IgD-negative memory B cell (primary cell): Measurements from ENCODE around the gene PCK2. TPM values are rescaled to one million over a fixed set of nuclear protein-coding genes. Genes with fewer than 3 reads are reported as not detected.

Experiments used
- H3K27ac Mint-ChIP-seq, 3 donors: one replicate each; pipeline ENCODE4 v1.8.0; 2020 to 2022; ENCODE audit warnings: mild to moderate bottlenecking in 3 of 3, mixed read lengths in 3 of 3, moderate library complexity in 1 of 3
- H3K27me3 Mint-ChIP-seq: one replicate; pipeline ENCODE4 v1.8.0; 2021; ENCODE audit warnings: mixed read lengths
- H3K36me3 Mint-ChIP-seq: one replicate; pipeline ENCODE4 v1.8.0; 2020; ENCODE audit warnings: mild to moderate bottlenecking, mixed read lengths
- H3K4me1 Mint-ChIP-seq, 3 donors: one replicate each; pipeline ENCODE4 v1.8.0; 2020 to 2022; ENCODE audit warnings: mixed read lengths in 3 of 3, mild to moderate bottlenecking in 1 of 3
- H3K4me3 Mint-ChIP-seq, 4 donors: one replicate each; pipeline ENCODE4 v1.8.0; 2020 to 2022; ENCODE audit warnings: mild to moderate bottlenecking in 4 of 4, mixed read lengths in 4 of 4, moderate library complexity in 3 of 4
- H3K9me3 Mint-ChIP-seq, 3 donors: one replicate each; pipeline ENCODE4 v1.8.0; 2020 to 2021; ENCODE audit warnings: mixed read lengths in 3 of 3, mild to moderate bottlenecking in 1 of 3
- polyA plus RNA-seq: library from polyadenylated mRNA; unstranded; fragments of 300-500 nt; fragmentation: Illumina TruSeq; gene quantifications from one replicate; pipeline ENCODE4 v1.2.3, GENCODE V29; 2021

The PCK2 gene
- polyA plus RNA-seq, 1 donor from 2014 or later, result 50.2 TPM

GRCh38 chr14:24146978-24147760 is 53.1 kb downstream of the PCK2 start, which contains the start of gene RNF31:
TSS of gene RNF31 (plus strand) at chr14:24147498. CDS start at chr14:24147699, 201 bp downstream.
- Mint-ChIP-seq H3K36me3 (peaks cover 3% of the 10 kb centered on the region), H3K4me3 (peak within 1 kb of the TSS; percentile 97 to 99 (median 98)), H3K27ac (peak within 1 kb of the TSS; percentile 94 to 98 (median 95)), H3K4me1 (peaks cover 18 to 30% (median 22%) of the 10 kb centered on the region in 3 donors), H3K9me3 (no peaks in the 10 kb centered on the region), H3K27me3 (no peaks in the 10 kb centered on the region)

DNA sequence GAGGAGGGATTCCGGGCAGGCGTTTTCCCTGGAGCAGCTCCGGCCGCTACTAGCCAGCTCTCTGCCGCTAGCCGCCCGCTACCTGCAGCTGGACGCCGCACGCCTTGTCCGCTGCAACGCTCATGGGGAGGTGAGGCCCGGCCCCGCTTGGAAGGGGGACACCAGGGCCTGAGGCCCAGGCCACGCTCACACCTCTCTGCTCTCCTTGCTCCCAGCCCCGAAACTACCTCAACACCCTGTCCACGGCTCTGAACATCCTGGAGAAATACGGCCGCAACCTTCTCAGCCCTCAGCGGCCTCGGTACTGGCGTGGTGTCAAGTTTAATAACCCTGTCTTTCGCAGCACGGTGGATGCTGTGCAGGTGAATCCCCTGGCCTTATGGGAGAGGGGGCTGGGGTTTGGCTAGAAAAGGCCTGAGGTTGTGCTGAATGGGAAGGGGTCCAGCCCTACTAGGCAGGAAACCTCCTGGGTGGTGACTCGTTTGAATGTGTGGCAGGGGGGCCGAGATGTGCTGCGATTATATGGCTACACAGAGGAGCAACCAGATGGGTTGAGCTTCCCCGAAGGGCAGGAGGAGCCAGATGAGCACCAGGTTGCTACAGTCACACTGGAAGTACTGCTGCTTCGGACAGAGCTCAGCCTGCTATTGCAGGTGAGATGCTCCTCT is 53.8 kb downstream of the PCK2 start:
- H3K27ac Mint-ChIP-seq, result peak overlapping the region; percentile 63 to 94 (median 93)

DNA sequence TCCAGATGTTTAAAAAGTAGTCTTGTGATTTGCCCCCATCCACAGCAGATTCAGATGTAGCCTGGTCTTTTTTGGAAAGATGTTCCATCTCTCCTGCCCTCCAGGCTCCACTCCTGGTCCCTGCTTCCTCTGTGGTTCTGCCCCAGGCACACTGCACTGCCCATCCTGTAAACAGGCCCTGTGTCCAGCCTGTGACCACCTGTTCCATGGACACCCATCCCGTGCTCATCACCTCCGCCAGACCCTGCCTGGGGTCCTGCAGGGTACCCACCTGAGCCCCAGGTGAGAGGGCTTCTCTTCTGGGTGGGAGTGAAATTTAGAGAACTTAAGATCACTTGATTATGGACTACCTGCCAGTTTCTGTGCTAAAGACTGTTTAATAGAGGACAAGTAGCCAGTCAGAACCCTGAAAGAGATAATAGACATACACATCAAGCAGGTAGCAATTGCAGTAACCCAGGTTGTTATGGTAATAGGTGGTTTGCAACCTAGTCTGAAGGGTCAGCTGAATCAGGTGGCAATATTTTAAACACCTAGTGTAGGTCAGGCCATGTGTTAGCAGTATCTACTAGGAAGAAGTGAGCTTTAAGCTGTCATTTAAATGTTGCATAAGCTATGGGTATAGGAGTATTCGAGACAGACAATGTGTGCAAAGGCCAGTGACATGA is 55.3 kb downstream of the PCK2 start:
- no peaks in the 10 kb centered on the region for H3K9me3 Mint-ChIP-seq
- H3K27ac Mint-ChIP-seq, result peak overlapping the region in 1 of 3 donors; percentile 63
- peak overlapping the region in 2 of 4 donors; percentile 65 to 98 for H3K4me3 Mint-ChIP-seq
- H3K36me3 Mint-ChIP-seq, result peaks cover 1% of the 10 kb centered on the region
- peaks cover 18 to 26% (median 20%) of the 10 kb centered on the region in 3 donors for H3K4me1 Mint-ChIP-seq
- H3K27me3 Mint-ChIP-seq, result no peaks in the 10 kb centered on the region

More for the DNA sequence above, 53.8 kb downstream of the PCK2 start:
- H3K9me3 Mint-ChIP-seq, result no peaks in the 10 kb centered on the region
- no peaks in the 10 kb centered on the region for H3K27me3 Mint-ChIP-seq
- H3K36me3 Mint-ChIP-seq, result peaks cover 3% of the 10 kb centered on the region
- H3K4me1 Mint-ChIP-seq, result peaks cover 18 to 28% (median 22%) of the 10 kb centered on the region in 3 donors
- H3K4me3 Mint-ChIP-seq, result peak overlapping the region; percentile 93 to 99 (median 98)

DNA sequence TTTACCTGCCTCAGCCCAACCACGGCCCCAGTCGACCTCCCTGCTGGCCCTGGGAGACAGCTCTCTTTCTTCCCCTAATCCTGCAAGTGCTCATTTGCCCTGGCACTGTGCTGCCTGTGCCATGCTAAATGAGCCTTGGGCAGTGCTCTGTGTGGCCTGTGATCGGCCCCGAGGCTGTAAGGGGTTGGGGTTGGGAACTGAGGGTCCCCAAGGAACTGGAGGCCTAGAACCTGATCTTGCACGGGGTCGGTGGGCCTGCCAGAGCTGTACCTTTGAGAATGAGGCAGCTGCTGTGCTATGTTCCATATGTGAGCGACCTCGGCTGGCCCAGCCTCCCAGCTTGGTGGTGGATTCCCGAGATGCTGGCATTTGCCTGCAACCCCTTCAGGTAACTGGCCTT is 56.0 kb downstream of the PCK2 start:
- Mint-ChIP-seq H3K9me3 (no peaks in the 10 kb centered on the region), H3K27ac (no peak overlapping the region), H3K4me3 (peak overlapping the region in 2 of 4 donors; percentile 60 to 98), H3K36me3 (no peaks in the 10 kb centered on the region), H3K4me1 (peaks cover 18 to 26% (median 20%) of the 10 kb centered on the region in 3 donors), H3K27me3 (no peaks in the 10 kb centered on the region)

DNA sequence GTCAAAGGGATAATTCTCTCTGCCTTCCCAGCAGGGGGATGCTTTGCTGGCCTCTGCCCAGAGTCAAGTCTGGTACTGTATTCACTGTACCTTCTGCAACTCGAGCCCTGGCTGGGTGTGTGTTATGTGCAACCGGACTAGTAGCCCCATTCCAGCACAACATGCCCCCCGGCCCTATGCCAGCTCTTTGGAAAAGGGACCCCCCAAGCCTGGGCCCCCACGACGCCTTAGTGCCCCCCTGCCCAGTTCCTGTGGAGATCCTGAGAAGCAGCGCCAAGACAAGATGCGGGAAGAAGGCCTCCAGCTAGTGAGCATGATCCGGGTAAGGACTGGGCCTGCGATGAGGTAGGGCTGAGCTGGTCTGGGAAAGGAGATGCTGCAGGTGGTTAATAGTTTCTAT is 56.5 kb downstream of the PCK2 start:
- no peaks in the 10 kb centered on the region for H3K27me3 Mint-ChIP-seq
- peak overlapping the region in 2 of 4 donors; percentile 21 to 67 for H3K4me3 Mint-ChIP-seq
- no peaks in the 10 kb centered on the region for H3K9me3 Mint-ChIP-seq
- no peaks in the 10 kb centered on the region for H3K36me3 Mint-ChIP-seq
- peaks cover 17 to 21% (median 17%) of the 10 kb centered on the region in 3 donors for H3K4me1 Mint-ChIP-seq
- H3K27ac Mint-ChIP-seq, result no peak overlapping the region

GRCh38 chr14:24150993-24151392 is 56.9 kb downstream of the PCK2 start:
- Mint-ChIP-seq H3K27me3 (no peaks in the 10 kb centered on the region), H3K27ac (no peak overlapping the region), H3K4me3 (peak overlapping the region in 1 of 4 donors; percentile 67), H3K9me3 (no peaks in the 10 kb centered on the region), H3K36me3 (peaks cover 2% of the 10 kb centered on the region), H3K4me1 (peaks cover 13 to 17% (median 13%) of the 10 kb centered on the region in 3 donors)

DNA sequence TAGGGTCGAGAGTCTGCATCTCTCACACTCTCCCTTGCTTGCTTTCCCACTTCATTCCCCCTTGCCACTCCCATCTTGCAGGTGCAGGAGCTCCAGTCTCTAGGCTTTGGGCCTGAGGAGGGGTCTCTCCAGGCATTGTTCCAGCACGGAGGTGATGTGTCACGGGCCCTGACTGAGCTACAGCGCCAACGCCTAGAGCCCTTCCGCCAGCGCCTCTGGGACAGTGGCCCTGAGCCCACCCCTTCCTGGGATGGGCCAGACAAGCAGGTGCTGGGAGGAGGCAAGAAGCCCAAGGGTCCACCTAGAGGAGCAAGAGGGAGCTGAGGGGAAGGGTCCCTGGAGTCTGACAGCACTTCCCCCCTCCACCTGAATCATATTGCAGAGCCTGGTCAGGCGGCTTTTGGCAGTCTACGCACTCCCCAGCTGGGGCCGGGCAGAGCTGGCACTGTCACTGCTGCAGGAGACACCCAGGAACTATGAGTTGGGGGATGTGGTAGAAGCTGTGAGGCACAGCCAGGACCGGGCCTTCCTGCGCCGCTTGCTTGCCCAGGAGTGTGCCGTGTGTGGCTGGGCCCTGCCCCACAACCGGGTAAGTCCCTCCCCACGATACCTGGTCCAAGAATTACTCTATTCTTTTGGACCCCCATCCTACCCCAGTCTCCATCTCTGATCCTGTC is 57.4 kb downstream of the PCK2 start:
- Mint-ChIP-seq H3K4me3 (peak overlapping the region in 1 of 4 donors; percentile 43), H3K36me3 (peaks cover 3% of the 10 kb centered on the region), H3K27me3 (no peaks in the 10 kb centered on the region), H3K9me3 (no peaks in the 10 kb centered on the region), H3K27ac (no peak overlapping the region), H3K4me1 (peaks cover 9 to 13% (median 9%) of the 10 kb centered on the region in 3 donors)

Other genes starting within 250 kb of the PCK2 start
- gene DHRS4, start 140.5 kb upstream of the PCK2 start, polyA plus RNA-seq, result 29.8 TPM
- 14.6 TPM for gene DHRS4L2, start 105.4 kb upstream of the PCK2 start, polyA plus RNA-seq
- gene CARMIL3, start 42.3 kb upstream of the PCK2 start, polyA plus RNA-seq, result 0.35 TPM
- not detected for gene CPNE6, start 22.7 kb upstream of the PCK2 start, polyA plus RNA-seq
- gene DCAF11, start 20.5 kb downstream of the PCK2 start, polyA plus RNA-seq, result 74.5 TPM
- gene NRL, start 20.6 kb downstream of the PCK2 start, polyA plus RNA-seq, result 2.6 TPM
- gene FITM1, start 36.3 kb downstream of the PCK2 start, polyA plus RNA-seq, result 1.1 TPM
- 804 TPM for gene PSME1, start 41.9 kb downstream of the PCK2 start, polyA plus RNA-seq
- gene EMC9, start 47.3 kb downstream of the PCK2 start, polyA plus RNA-seq, result 18.2 TPM
- gene PSME2, start 52.3 kb downstream of the PCK2 start, polyA plus RNA-seq, result 328 TPM
- gene RNF31, start 53.2 kb downstream of the PCK2 start, polyA plus RNA-seq, result 54.3 TPM
- gene IRF9, start 67.0 kb downstream of the PCK2 start, polyA plus RNA-seq, result 136 TPM
- gene REC8, start 77.8 kb downstream of the PCK2 start, polyA plus RNA-seq, result 12.5 TPM
- gene IPO4, start 94.5 kb downstream of the PCK2 start, polyA plus RNA-seq, result 15.8 TPM
- 25.1 TPM for gene TM9SF1, start 101.1 kb downstream of the PCK2 start, polyA plus RNA-seq
- gene TSSK4, start 111.4 kb downstream of the PCK2 start, polyA plus RNA-seq, result 0.84 TPM
- 170 TPM for gene CHMP4A, start 119.2 kb downstream of the PCK2 start, polyA plus RNA-seq
- 33.5 TPM for gene MDP1, start 121.8 kb downstream of the PCK2 start, polyA plus RNA-seq
- 273 TPM for gene NEDD8, start 138.1 kb downstream of the PCK2 start, polyA plus RNA-seq
- gene GMPR2, start 138.6 kb downstream of the PCK2 start, polyA plus RNA-seq, result 64.1 TPM
- gene TINF2, start 148.3 kb downstream of the PCK2 start, polyA plus RNA-seq, result 186 TPM
- not detected for gene TGM1, start 168.9 kb downstream of the PCK2 start, polyA plus RNA-seq
- gene RABGGTA, start 177.3 kb downstream of the PCK2 start, polyA plus RNA-seq, result 37.9 TPM
- 27.3 TPM for gene DHRS1, start 205.5 kb downstream of the PCK2 start, polyA plus RNA-seq
- 1.6 TPM for gene NOP9, start 205.5 kb downstream of the PCK2 start, polyA plus RNA-seq
- gene CIDEB, start 213.7 kb downstream of the PCK2 start, polyA plus RNA-seq, result 19.2 TPM
- 0.97 TPM for gene LTB4R2, start 215.8 kb downstream of the PCK2 start, polyA plus RNA-seq
- 2.5 TPM for gene LTB4R, start 217.2 kb downstream of the PCK2 start, polyA plus RNA-seq
- gene ADCY4, start 240.8 kb downstream of the PCK2 start, polyA plus RNA-seq, result 0.75 TPM
- 14.8 TPM for gene RIPK3, start 245.7 kb downstream of the PCK2 start, polyA plus RNA-seq